ENCODE results near the gene TH.

Gene TH

GRCh38 chr11:2139123-2139521 lies 32.5 kb downstream of the TH start, which contains the start of gene IGF2:
Gene IGF2, minus strand, starts transcription at chr11:2139389. Its CDS starts 3,866 bp downstream, at chr11:2135523.
- DNase-seq, result no peak

- DNase-seq, result no peak
These were observed 33.0 kb downstream of the TH start for GRCh38 chr11:2138431-2139122.

GRCh38 chr11:2138068-2138430 lies 33.6 kb downstream of the TH start:
- DNase-seq, result no peak

GRCh38 chr11:2137202-2138067 lies 34.2 kb downstream of the TH start:
- peak; percentile 60 for DNase-seq

- no peak for DNase-seq
These were observed 34.7 kb downstream of the TH start for GRCh38 chr11:2136952-2137201.

GRCh38 chr11:2136209-2136951 lies 35.2 kb downstream of the TH start:
- no peak for DNase-seq

GRCh38 chr11:2135648-2136201 lies 35.9 kb downstream of the TH start:
- DNase-seq, result no peak

GRCh38 chr11:2135018-2135569 lies 36.5 kb downstream of the TH start:
- no peak for DNase-seq

- DNase-seq, result no peak
These were observed 37.3 kb downstream of the TH start for GRCh38 chr11:2134022-2135010.

- DNase-seq, result no peak
These were observed 38.2 kb downstream of the TH start for GRCh38 chr11:2133241-2134021.

GRCh38 chr11:2132874-2133240 lies 38.8 kb downstream of the TH start:
- DNase-seq, result no peak

GRCh38 chr11:2132246-2132645 lies 39.4 kb downstream of the TH start:
- no peak for DNase-seq

GRCh38 chr11:2131371-2132236 lies 40.0 kb downstream of the TH start:
- DNase-seq, result no peak

GRCh38 chr11:2130881-2131352 lies 40.7 kb downstream of the TH start:
- no peak for DNase-seq

- DNase-seq, result no peak
These were observed 41.8 kb downstream of the TH start for GRCh38 chr11:2129699-2130366.

GRCh38 chr11:2129308-2129698 lies 42.3 kb downstream of the TH start:
- no peak for DNase-seq

GRCh38 chr11:2128511-2129307 lies 42.9 kb downstream of the TH start:
- DNase-seq, result no peak

- DNase-seq, result no peak
These were observed 43.5 kb downstream of the TH start for GRCh38 chr11:2128130-2128510.

All from NCI-H226 (cell line).